Left renal pelvis (tissue), 4 donors: ENCODE measurements around the gene ITPR1. TPM values are rescaled to one million over a fixed set of nuclear protein-coding genes. Genes with fewer than 3 reads are reported as not detected.

ENCODE experiments used
- DNase-seq, 4 donors: peaks; one replicate each; pipeline ENCODE4 v3.0.0-alpha.2; 2013; ENCODE audit warnings: low read depth in 4 of 4, low spot score in 3 of 4
- polyA plus RNA-seq, 4 donors: library from polyadenylated mRNA; unstranded; fragments of 120-200 nt; gene quantifications; one replicate each; pipeline ENCODE4 v1.2.1, GENCODE V29; 2013; ENCODE audit not compliant: insufficient read length in 4 of 4

The ITPR1 gene
- polyA plus RNA-seq, 4 donors, result 39.5 to 60.0 (median 57.1) TPM

GRCh38 chr3:4564928-4565586 is 71.9 kb downstream of the ITPR1 start:
- no peak for DNase-seq

DNA sequence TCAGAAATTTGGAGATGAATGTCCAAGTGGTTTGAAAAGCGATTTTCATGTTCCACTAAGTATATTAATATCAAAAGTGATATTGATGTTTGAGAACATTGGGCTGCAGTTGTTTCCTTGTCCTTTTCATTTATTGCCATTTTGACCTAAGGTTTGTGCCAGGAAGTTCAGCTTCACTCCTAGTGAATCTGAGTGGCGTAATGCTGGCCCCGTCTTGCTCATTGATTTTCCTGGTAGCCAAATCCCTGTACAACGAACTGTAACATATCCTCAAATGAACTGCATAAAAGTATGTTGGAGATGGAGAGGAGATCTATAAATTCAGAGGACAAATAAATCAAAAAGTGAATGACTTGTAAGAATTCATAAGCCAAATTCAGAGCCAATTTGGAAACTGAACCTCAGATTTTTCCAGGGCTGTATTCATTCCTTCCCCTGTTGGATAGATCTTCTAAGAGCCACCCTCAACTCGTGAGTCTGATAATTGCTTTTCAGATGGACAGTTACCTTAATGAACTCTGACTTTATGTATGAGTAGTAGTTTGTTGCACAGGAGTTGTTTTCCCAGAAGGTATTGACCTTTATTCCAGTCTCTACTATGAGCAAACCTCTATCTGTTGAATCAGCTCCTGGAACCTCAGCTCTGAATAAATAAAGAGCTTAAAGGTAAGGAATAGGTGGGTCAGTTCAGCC is 72.8 kb downstream of the ITPR1 start:
- DNase-seq, result no peak

DNA sequence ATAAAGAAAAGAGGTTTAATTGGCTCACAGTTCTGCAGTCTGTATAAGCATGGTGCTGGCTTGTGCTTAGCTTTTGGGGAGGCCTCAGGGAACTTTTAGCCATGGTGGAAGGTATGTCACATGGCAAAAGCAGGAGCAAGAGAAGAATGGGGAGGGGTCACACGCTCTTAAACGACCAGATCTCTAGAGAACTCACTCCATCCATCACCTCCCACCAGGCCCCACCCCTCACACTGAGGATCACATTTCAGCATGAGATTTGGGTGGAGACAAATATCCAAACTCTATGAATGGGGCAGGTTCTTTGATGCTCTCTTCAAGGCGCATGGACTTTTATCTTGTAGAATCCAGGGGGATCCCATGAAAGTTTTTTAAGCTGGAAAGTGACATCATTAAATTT is 75.7 kb downstream of the ITPR1 start:
- DNase-seq, result no peak

GRCh38 chr3:4570840-4571621 is 77.9 kb downstream of the ITPR1 start:
- no peak for DNase-seq

GRCh38 chr3:4571690-4572334 is 78.7 kb downstream of the ITPR1 start:
- no peak for DNase-seq

- DNase-seq, result no peak
Observed at GRCh38 chr3:4573153-4573552, 80.0 kb downstream of the ITPR1 start.

DNA sequence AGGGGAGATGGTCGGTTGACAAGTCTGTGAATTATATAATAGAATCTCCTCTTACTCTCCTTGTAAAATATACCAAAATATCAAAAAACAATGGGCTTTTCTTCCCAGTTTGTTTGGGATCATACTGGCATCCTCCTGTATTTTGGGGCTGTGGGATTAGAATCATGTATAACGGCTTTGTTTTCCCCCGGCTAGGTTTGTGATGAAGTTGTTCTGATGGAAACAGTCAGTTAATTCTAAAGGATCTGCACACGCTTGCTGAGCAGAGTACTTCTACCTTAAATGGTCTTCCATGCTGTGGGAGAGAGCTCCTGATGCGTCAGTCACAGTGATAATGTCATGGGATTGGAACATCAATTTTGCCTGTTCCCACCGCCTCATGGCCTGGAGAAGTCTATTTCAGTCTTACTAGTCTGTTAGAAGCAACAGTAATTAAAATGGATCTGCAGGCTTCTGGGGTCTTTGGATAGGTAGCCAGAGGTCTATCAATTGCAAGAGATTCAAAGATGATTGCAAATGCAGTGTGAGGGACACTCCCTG is 81.3 kb downstream of the ITPR1 start:
- DNase-seq, result no peak

GRCh38 chr3:4575381-4575780 is 82.2 kb downstream of the ITPR1 start:
- DNase-seq, result no peak

GRCh38 chr3:4577721-4578120 is 84.6 kb downstream of the ITPR1 start:
- DNase-seq, result no peak

- DNase-seq, result no peak
Observed at GRCh38 chr3:4580346-4581123, 87.4 kb downstream of the ITPR1 start.

GRCh38 chr3:4581124-4581424 is 87.9 kb downstream of the ITPR1 start:
- no peak for DNase-seq

DNA sequence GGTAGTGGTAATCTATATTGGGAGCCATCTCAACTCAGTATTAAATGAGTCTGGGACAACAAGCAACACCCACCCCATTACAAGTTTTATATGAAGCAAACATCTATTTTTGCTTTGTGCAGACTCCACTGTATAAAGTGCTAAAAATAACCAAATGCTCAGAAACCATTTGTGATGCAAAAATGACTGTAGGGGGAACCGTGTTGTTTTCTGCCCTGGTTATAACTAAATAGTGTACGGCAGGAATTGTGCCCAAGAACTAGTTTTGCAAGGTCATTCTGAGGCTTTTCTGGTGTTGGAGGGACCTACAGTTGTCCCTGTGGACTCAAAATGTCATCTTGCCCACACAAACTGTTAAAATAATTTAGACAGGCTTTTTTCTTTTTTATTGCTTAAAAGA is 88.3 kb downstream of the ITPR1 start:
- no peak for DNase-seq

DNA sequence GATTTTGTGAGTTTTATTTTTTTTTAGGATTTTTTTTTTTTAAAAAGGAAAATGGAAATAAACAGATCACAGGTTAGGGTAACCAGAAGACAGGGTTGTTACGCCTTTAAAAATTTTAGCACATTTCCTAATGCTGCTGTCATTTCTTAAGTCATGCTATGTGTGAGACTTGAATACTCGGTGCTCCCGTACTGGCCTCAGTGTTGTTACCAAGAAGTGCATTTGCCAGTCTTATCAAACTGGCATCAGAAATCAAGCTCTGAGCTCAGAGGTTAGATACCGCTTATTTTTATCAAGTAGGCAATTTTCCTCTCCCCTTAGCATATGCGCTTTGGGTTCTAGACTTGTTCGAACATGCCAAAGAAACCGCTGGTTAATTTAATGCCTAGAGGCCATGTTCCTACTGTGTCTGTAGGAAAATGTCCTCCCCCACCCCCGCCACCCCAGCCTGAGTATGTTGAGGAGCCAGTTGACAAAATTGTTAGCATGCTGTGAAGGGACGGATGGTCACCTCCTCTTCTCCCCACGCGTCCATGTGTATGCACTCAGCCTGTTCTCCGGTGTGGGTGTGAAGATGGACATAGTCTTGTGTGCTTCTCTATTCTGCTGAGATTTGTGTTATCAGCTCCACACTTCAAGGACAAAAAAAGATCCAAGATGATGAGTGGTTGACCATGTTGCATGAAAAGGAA is 88.9 kb downstream of the ITPR1 start:
- no peak for DNase-seq

DNA sequence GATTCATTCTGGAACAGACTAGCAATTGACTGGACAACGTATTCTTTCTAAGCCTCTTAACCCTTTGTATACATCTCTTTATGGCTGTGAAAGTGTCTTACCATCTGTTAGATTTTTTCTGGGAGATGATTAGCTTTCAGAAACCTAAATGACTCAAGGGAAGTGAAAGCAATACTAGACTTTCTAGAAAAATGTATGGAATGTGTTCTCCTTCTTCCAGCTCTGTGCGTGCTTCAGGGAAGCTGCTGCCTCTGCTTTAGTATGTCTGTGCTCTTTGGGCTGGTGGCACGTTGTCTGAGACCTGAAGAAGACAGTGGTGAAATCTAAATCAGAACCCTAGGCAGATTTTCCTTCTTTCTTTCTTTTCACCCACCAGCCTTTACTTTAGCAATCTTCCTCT is 89.5 kb downstream of the ITPR1 start:
- no peak for DNase-seq

- DNase-seq, result no peak
Observed at GRCh38 chr3:4583416-4583815, 90.3 kb downstream of the ITPR1 start.

DNA sequence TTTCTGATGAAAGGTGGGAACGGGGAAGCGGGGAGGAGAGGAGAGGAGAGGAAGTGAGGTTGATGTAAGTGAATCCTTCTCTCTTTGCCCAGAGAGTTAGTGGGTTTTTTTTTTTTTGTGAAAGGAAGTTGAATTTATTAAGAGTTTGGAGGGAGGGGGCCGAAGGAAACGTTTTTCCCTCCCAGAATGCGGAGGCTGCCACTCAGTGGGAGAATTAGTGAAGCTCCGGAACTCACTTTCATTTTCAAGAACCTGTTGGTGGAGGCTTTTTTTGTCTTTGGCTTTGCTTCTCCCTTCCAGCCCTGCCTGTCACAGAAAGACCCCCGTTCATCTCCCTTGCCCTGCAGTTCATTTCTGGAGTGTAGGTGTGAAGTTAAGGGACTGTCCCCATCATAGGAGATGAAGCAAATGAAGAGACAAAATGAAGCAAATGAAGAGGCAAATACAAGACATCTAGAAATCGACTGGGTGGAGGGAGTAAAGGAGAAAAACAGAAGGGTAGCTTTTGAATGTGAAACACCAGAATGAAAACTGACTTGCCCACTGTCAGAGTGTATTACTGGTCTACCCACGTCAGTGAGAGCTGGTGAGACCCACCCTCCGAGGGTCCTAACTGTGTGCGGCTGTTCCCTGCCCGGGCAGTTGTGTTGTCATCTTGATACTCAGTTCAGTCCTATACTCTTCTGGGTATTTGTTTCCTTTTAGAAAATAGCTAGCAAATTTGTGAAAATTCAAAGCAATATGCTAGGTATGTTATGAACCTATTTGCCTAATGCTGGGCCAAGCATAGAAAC is 91.5 kb downstream of the ITPR1 start:
- DNase-seq, result no peak

DNA sequence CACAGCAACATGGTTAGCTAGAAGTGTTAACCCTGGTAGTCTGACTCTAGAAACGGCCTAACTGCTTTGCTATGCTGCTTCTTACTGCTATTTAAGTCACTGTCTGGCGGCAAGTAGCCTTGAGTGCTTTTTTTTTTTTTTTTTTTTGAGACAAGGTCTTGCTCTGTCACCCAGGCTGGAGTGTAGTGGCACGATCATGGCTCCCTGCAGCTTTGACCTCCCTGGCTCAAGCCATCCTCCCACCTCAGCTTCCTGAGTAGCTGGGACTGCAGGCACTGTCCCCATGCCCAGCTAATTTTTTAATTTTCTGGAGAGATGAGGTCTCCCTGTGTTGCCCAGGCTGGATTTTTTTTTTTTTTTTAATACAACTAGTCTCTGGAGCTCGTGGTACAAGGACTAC is 93.2 kb downstream of the ITPR1 start:
- DNase-seq, result no peak

DNA sequence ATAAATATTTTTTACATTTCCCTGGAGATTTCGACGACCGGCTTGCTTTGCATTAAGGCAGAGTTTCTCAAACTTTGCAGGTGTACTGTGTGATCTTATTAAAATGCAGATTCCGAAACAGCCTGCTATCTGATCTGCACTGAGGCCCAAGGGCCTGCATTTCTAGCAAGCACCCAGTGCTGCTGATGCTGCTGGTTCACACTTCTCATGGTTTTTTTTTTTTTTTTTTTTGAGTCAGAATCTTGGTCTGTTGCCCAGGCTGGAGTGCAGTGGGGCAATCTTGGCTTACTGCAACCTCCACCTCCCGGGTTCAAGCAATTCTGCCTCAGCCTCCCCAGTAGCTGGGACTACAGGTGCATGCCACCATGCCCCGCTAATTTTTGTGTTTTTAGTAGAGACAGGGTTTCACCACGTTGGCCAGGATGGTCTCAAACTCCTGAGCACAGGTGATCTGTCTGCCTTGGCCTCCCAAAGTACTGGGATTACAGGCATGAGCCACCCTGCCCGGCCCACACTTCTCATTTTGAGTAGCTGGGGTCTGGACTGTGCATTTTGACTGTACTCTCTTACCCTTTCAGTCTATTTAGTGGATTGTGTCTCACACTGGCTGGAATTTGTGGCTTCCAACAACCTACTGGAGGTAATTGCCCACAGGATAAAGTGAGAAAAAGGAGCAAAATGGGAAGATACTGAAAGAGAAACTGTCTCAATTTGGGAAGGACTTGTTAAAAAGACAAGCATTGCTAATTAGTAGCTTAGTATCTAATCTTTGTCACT is 94.1 kb downstream of the ITPR1 start:
- DNase-seq, result no peak

DNA sequence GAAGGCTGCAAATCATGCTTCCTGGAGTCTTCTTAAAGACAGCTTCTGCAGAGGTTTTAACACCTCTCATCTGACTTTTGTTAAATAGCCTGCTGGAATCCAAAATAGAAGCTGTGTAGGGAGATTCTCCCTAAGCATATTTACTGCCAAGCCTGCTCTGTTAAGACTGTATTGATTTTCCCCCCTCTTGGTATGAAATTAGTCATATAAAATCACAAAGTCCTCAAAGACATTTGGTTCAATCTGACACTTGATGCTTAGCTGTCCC is 94.6 kb downstream of the ITPR1 start:
- DNase-seq, result no peak
